Measurements from ENCODE around the gene CREBRF.

- TF ChIP-seq, protein P1, sequence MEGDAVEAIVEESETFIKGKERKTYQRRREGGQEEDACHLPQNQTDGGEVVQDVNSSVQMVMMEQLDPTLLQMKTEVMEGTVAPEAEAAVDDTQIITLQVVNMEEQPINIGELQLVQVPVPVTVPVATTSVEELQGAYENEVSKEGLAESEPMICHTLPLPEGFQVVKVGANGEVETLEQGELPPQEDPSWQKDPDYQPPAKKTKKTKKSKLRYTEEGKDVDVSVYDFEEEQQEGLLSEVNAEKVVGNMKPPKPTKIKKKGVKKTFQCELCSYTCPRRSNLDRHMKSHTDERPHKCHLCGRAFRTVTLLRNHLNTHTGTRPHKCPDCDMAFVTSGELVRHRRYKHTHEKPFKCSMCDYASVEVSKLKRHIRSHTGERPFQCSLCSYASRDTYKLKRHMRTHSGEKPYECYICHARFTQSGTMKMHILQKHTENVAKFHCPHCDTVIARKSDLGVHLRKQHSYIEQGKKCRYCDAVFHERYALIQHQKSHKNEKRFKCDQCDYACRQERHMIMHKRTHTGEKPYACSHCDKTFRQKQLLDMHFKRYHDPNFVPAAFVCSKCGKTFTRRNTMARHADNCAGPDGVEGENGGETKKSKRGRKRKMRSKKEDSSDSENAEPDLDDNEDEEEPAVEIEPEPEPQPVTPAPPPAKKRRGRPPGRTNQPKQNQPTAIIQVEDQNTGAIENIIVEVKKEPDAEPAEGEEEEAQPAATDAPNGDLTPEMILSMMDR (IDR thresholded peaks at IDR 0.05; ENCODE audit: insufficient read depth, low read length), result no peak
- TF ChIP-seq POLR2AphosphoS5 (IDR thresholded peaks at IDR 0.05; ENCODE audit: low read depth), result no peak
These were observed 28.2 kb upstream of the CREBRF start for GRCh38 chr5:173027905-173028304.

Measured in HL-60 (cell line).